OCI-LY1 (cell line): ENCODE data around the gene RNASE8.

Source experiments
- H2AFZ ChIP-seq: fragments of 200-600 bp; sonication (generic), shearing (Covaris generic); 2 replicates; pipeline ENCODE4 v1.6.0; 2014; ENCODE audit warnings: antibody characterized with exemption, mild to moderate bottlenecking, low read length
- H3F3A ChIP-seq: fragments of 200-600 bp; sonication (generic), shearing (Covaris generic); 2 replicates; pipeline ENCODE4 v1.6.0; 2014; ENCODE audit warnings: mild to moderate bottlenecking, antibody characterized with exemption, low read length, moderate library complexity; ENCODE audit not compliant: insufficient read depth
- H3K27ac ChIP-seq: fragments of 200-600 bp; sonication (generic); 2 replicates; pipeline ENCODE4 v1.5.1; 2014; ENCODE audit warnings: low read length, mixed run types, mild to moderate bottlenecking, low read depth; ENCODE audit not compliant: poor library complexity, severe bottlenecking
- H3K27me3 ChIP-seq: fragments of 200-600 bp; sonication (generic); 2 replicates; pipeline ENCODE4 v1.6.0; 2014; ENCODE audit warnings: antibody characterized with exemption, mild to moderate bottlenecking, low read length, moderate library complexity; ENCODE audit not compliant: insufficient read depth
- H3K36me3 ChIP-seq: fragments of 200-600 bp; sonication (generic); 2 replicates; pipeline ENCODE4 v1.6.1; 2014; ENCODE audit warnings: mild to moderate bottlenecking, antibody characterized with exemption, low read length, moderate library complexity, mixed read lengths; ENCODE audit not compliant: insufficient read depth
- H3K4me1 ChIP-seq: fragments of 200-600 bp; sonication (generic); 2 replicates; pipeline ENCODE4 v1.5.1; 2014; ENCODE audit warnings: mild to moderate bottlenecking, low read length, moderate library complexity; ENCODE audit not compliant: insufficient read depth, severe bottlenecking
- H3K4me2 ChIP-seq: fragments of 200-600 bp; sonication (generic), shearing (Covaris generic); 2 replicates; pipeline ENCODE4 v1.6.1; 2014; ENCODE audit warnings: low read length
- H3K4me3 ChIP-seq: fragments of 200-600 bp; sonication (generic); 2 replicates; pipeline ENCODE4 v1.5.1; 2014; ENCODE audit warnings: low read length, low read depth, mild to moderate bottlenecking, mixed read lengths; ENCODE audit not compliant: poor library complexity, severe bottlenecking
- H3K79me2 ChIP-seq: fragments of 200-600 bp; shearing (Covaris generic); 2 replicates; pipeline ENCODE4 v1.6.1; 2016; ENCODE audit warnings: mixed run types, low read length, mixed read lengths; ENCODE audit not compliant: insufficient read depth
- H3K9ac ChIP-seq: fragments of 200-600 bp; sonication (generic), shearing (Covaris generic); 2 replicates; pipeline ENCODE4 v1.6.1; 2014; ENCODE audit warnings: mild to moderate bottlenecking, low read length, mixed read lengths
- H3K9me2 ChIP-seq: fragments of 200-600 bp; sonication (generic), shearing (Covaris generic); 2 replicates; pipeline ENCODE4 v1.6.1; 2014; ENCODE audit warnings: low read depth, mild to moderate bottlenecking, low read length, mixed read lengths
- H3K9me3 ChIP-seq: fragments of 200-600 bp; shearing (Covaris generic); 2 replicates; pipeline ENCODE4 v1.6.1; 2014; ENCODE audit warnings: low read length, mixed read lengths
- H4K20me1 ChIP-seq: fragments of 200-600 bp; sonication (generic), shearing (Covaris generic); 2 replicates; pipeline ENCODE4 v1.6.0; 2016; ENCODE audit warnings: mild to moderate bottlenecking, low read length; ENCODE audit not compliant: insufficient read depth
- CTCF ChIP-seq: fragments of 200-600 bp; sonication (generic), shearing (Covaris generic); IDR thresholded peaks from 2 replicates; pipeline ENCODE4 v1.5.1; 2017; ENCODE audit warnings: mild to moderate bottlenecking, antibody characterized with exemption, low read length, moderate library complexity, mixed read lengths
- EZH2 ChIP-seq: fragments of 200-600 bp; sonication (generic), shearing (Covaris generic); IDR thresholded peaks from 2 replicates; pipeline ENCODE4 v1.8.0; 2017; ENCODE audit warnings: borderline replicate concordance, mixed run types, mild to moderate bottlenecking, antibody characterized with exemption, low read length, moderate library complexity, mixed read lengths

The RNASE8 gene

GRCh38 chr14:21054768-21055145 is 2.9 kb upstream of the RNASE8 start:
- no peak overlapping the region for H3K4me2 ChIP-seq
- H3K9ac ChIP-seq: no peak overlapping the region
- H3K36me3 ChIP-seq: no peaks in the 10 kb centered on the region
- H3K27ac ChIP-seq: no peak overlapping the region
- no peaks in the 10 kb centered on the region for H4K20me1 ChIP-seq
- no peaks in the 10 kb centered on the region for H3K79me2 ChIP-seq
- TF ChIP-seq EZH2 (no peak), CTCF (no peak)
- H3K4me3 ChIP-seq: no peak overlapping the region
- H3K27me3 ChIP-seq: peaks cover 8% of the 10 kb centered on the region; the same call in 1 of the 2 replicates
- H3K9me2 ChIP-seq: no peaks in the 10 kb centered on the region
- no peaks in the 10 kb centered on the region for H3K9me3 ChIP-seq
- H3F3A ChIP-seq: no peaks in the 10 kb centered on the region
- H2AFZ ChIP-seq: no peak overlapping the region
- H3K4me1 ChIP-seq: no peaks in the 10 kb centered on the region

GRCh38 chr14:21055432-21056117 is 2.0 kb upstream of the RNASE8 start:
- no peaks in the 10 kb centered on the region for H4K20me1 ChIP-seq
- H3K9me3 ChIP-seq: no peaks in the 10 kb centered on the region
- no peak overlapping the region for H3K27ac ChIP-seq
- H3K4me2 ChIP-seq: no peak overlapping the region
- H3K9me2 ChIP-seq: no peaks in the 10 kb centered on the region
- H3K36me3 ChIP-seq: no peaks in the 10 kb centered on the region
- no peak overlapping the region for H2AFZ ChIP-seq
- H3K9ac ChIP-seq: no peak overlapping the region
- peaks cover 8% of the 10 kb centered on the region; the same call in 1 of the 2 replicates for H3K27me3 ChIP-seq
- TF ChIP-seq CTCF: no peak
- TF ChIP-seq EZH2: no peak
- no peaks in the 10 kb centered on the region for H3F3A ChIP-seq
- H3K79me2 ChIP-seq: no peaks in the 10 kb centered on the region
- no peak overlapping the region for H3K4me3 ChIP-seq
- no peaks in the 10 kb centered on the region for H3K4me1 ChIP-seq

GRCh38 chr14:21056520-21057163 is 980 bp upstream of the RNASE8 start:
- Histone ChIP-seq H3F3A (no peaks in the 10 kb centered on the region), H4K20me1 (no peaks in the 10 kb centered on the region), H3K27me3 (peaks cover 6% of the 10 kb centered on the region; the same call in 1 of the 2 replicates), H3K9me2 (no peaks in the 10 kb centered on the region), H3K4me1 (no peaks in the 10 kb centered on the region), H3K79me2 (no peaks in the 10 kb centered on the region), H3K4me3 (no peak overlapping the region), H3K9me3 (no peaks in the 10 kb centered on the region), H3K36me3 (no peaks in the 10 kb centered on the region), H3K4me2 (no peak overlapping the region), H3K27ac (no peak overlapping the region), H2AFZ (no peak overlapping the region), H3K9ac (no peak overlapping the region)
- no peak for TF ChIP-seq CTCF
